ENCODE data around the gene SUFU.

- TF ChIP-seq, protein P1, sequence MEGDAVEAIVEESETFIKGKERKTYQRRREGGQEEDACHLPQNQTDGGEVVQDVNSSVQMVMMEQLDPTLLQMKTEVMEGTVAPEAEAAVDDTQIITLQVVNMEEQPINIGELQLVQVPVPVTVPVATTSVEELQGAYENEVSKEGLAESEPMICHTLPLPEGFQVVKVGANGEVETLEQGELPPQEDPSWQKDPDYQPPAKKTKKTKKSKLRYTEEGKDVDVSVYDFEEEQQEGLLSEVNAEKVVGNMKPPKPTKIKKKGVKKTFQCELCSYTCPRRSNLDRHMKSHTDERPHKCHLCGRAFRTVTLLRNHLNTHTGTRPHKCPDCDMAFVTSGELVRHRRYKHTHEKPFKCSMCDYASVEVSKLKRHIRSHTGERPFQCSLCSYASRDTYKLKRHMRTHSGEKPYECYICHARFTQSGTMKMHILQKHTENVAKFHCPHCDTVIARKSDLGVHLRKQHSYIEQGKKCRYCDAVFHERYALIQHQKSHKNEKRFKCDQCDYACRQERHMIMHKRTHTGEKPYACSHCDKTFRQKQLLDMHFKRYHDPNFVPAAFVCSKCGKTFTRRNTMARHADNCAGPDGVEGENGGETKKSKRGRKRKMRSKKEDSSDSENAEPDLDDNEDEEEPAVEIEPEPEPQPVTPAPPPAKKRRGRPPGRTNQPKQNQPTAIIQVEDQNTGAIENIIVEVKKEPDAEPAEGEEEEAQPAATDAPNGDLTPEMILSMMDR (conservative IDR thresholded peaks at IDR 0.05; ENCODE audit: low read depth, low read length) = no peak
- TF ChIP-seq EZH2 (IDR thresholded peaks at IDR 0.05; ENCODE audit: low read length, unreplicated experiment) (no peak), EZH2phosphoT487 (IDR thresholded peaks at IDR 0.05; ENCODE audit: borderline replicate concordance, low read length) (no peak)
Observed at GRCh38 chr10:102479651-102480050, 24.1 kb upstream of the SUFU start.
